ENCODE measurements around the gene NDUFAF8.

NDUFAF8 gene

GRCh38 chr17:81253358-81254131 is 14.4 kb downstream of the NDUFAF8 start:
- DNase-seq = no peak

- peak; percentile 40 for DNase-seq
Measured at GRCh38 chr17:81254955-81255717, 16.0 kb downstream of the NDUFAF8 start.

GRCh38 chr17:81256616-81257015 is 17.5 kb downstream of the NDUFAF8 start:
- no peak for DNase-seq

- DNase-seq = no peak
Measured at GRCh38 chr17:81257533-81257932, 18.4 kb downstream of the NDUFAF8 start.

- no peak for DNase-seq
Measured at GRCh38 chr17:81258292-81258691, 19.2 kb downstream of the NDUFAF8 start.

- no peak for DNase-seq
Measured at GRCh38 chr17:81259058-81259605, 20.0 kb downstream of the NDUFAF8 start.

- DNase-seq = no peak
Measured at GRCh38 chr17:81260171-81260570, 21.1 kb downstream of the NDUFAF8 start.

GRCh38 chr17:81260641-81261040 is 21.5 kb downstream of the NDUFAF8 start:
- DNase-seq = no peak

- no peak for DNase-seq
Measured at GRCh38 chr17:81261096-81261495, 22.0 kb downstream of the NDUFAF8 start.

- no peak for DNase-seq
Measured at GRCh38 chr17:81261582-81262336, 22.6 kb downstream of the NDUFAF8 start.

- no peak for DNase-seq
Measured at GRCh38 chr17:81263371-81264181, 24.5 kb downstream of the NDUFAF8 start.

- DNase-seq = no peak
Measured at GRCh38 chr17:81264640-81265039, 25.5 kb downstream of the NDUFAF8 start.

GRCh38 chr17:81265576-81265975 is 26.5 kb downstream of the NDUFAF8 start:
- DNase-seq = no peak

GRCh38 chr17:81267390-81268067 is 28.4 kb downstream of the NDUFAF8 start:
- DNase-seq = no peak

- DNase-seq = no peak
Measured at GRCh38 chr17:81270279-81270678, 31.2 kb downstream of the NDUFAF8 start.

GRCh38 chr17:81271226-81271625 is 32.1 kb downstream of the NDUFAF8 start:
- no peak for DNase-seq

- no peak for DNase-seq
Measured at GRCh38 chr17:81272616-81273015, 33.5 kb downstream of the NDUFAF8 start.

- no peak for DNase-seq
Measured at GRCh38 chr17:81273698-81274470, 34.8 kb downstream of the NDUFAF8 start.

- DNase-seq = no peak
Measured at GRCh38 chr17:81274471-81274855, 35.3 kb downstream of the NDUFAF8 start.

- no peak for DNase-seq
Measured at GRCh38 chr17:81276781-81277180, 37.7 kb downstream of the NDUFAF8 start.

- DNase-seq = peak; percentile 66
Measured at GRCh38 chr17:81277421-81277820, 38.3 kb downstream of the NDUFAF8 start.

All from DMS79 (cell line).